ENCODE data around the gene UTP25.
A peak's percentile ranks its signal among the peaks of the same experiment; 100 is the strongest.

Gene UTP25

DNA sequence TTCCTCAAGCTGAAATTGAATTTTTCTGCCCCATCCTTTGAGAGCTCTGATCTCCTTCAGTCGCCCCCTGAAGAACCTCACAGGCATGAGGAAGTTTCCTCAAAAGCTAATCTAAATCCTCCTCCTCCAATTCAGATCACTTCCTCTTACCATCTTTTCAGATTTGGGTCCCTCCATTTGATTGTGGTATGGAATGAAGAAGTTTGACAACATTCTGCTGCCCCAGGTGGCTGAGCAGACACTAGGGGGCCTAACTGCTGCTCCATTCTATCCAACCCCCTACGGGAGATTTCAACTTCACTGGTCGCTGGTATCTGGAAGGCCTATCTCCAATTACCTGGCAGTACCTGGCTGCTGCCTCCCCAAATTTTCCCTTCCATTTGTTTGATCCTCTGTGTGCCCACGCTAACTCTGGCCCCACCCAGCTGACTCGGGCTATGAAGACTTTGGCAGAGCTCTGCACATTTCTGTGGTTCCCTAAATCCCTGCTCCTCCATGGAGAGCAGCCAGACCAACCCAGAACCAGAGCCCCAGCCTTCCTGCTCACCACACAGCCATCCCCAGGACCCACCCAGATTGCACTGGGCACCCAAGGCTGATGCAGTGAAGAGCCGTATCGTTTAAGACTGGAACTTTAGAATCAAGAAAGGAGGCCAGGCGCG, 29.7 kb upstream of the UTP25 start:
- no peaks in the 10 kb centered on the region for H3K36me3 Mint-ChIP-seq (ENCODE audit: low read depth)
- H3K27ac Mint-ChIP-seq: no peak overlapping the region
- H3K9me3 Mint-ChIP-seq: no peaks in the 10 kb centered on the region
- no peak overlapping the region for H3K4me3 Mint-ChIP-seq
- peaks cover 21% of the 10 kb centered on the region for H3K27me3 Mint-ChIP-seq
- no peaks in the 10 kb centered on the region for H3K4me1 Mint-ChIP-seq (ENCODE audit: low read depth)

DNA sequence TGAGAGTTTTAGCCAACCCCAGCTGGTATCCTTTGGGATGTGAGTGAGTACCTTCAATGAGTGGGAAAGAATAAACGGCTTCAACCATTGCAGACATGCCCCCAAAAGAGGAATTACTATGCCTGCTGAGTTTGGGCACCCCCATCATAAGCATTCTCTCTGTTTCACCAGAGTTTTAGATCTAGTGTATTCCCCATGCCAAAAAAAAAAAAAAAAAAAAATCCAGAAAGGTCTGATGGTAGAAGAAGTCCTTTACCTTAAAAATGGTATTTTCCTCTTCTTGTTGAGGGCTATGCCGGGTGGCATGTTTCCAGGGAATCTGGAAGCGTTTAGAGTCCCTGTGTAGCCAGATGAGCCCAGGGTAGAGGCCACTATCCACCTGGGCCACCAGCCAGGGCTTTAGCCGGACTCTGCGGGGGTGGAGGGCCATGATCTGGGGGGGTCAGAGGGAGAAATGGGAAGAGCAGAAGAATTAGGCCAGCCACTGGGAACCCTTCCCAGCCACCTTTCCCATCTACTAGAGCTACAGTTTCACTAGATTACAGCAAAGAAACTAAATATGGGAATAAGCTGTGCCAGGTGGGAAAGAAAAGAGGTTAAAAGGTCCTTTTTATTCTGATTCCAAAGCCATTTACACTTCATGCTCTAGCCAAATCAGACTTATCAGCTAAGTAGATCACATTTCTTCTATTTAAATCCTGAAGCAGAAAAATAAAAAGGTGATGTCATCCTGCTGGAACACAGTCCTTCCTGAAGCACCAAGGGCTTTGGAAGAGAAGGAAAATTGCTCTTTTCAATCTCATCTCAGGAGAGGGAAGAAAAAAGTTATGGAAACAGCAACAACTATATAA, 26.6 kb upstream of the UTP25 start:
- H3K4me1 Mint-ChIP-seq (ENCODE audit: low read depth): peaks cover 10% of the 10 kb centered on the region
- no peak overlapping the region for H3K4me3 Mint-ChIP-seq
- H3K9me3 Mint-ChIP-seq: no peaks in the 10 kb centered on the region
- H3K27me3 Mint-ChIP-seq: peaks cover 19% of the 10 kb centered on the region
- H3K27ac Mint-ChIP-seq: no peak overlapping the region
- H3K36me3 Mint-ChIP-seq (ENCODE audit: low read depth): no peaks in the 10 kb centered on the region

DNA sequence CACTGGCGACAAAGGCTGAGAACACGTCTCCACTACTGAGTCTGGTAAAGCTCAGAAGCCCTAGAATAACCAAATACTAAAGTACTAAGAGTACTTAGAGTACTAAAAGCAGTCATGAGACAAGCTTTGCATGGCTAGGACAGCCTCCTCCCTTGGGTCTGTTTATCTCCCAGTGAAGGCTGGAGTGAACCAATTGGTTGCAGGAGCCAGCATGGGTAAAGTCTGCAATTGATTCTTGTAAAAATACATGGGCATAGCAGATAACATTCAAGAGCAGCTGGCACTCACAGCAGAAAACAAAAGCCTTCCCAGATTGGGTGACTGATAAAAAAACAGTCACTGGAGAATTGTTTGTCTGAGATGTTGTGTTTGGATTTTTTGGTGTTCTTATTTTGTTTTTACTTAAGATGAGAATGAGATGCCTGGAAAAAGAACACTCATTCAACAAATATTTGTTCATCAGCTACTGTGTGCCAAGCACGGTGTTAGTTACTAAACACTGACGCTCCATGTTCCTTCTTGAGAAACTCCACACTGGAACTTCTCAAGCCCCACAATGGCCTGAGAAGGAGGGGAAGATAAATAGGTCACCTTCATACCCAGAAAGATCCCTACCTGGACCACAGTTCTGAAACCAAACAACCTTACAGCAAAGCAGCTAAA, 25.5 kb upstream of the UTP25 start:
- Mint-ChIP-seq H3K9me3 (no peaks in the 10 kb centered on the region), H3K27me3 (peaks cover 19% of the 10 kb centered on the region), H3K4me3 (no peak overlapping the region), H3K4me1 (ENCODE audit: low read depth) (peaks cover 14% of the 10 kb centered on the region), H3K36me3 (ENCODE audit: low read depth) (no peaks in the 10 kb centered on the region), H3K27ac (no peak overlapping the region)

DNA sequence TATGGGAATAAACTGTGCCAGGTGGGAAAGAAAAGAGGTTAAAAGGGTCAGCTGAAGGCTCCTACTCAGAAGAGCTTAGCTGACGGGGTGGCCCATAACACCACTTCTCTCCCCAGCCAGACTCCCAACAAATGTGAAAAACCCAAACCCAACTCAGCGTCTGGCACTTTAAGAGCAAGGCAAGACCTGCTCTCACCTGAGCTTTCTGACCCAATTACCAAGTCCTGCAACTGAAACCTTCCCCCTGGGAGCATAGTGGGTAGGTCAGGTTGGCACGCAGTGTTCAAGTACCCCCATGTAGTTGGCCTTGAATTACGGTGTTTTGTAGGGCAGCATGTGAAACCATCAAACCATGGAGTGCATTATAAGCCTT, 25.0 kb upstream of the UTP25 start:
- H3K4me1 Mint-ChIP-seq (ENCODE audit: low read depth): peaks cover 15% of the 10 kb centered on the region
- H3K4me3 Mint-ChIP-seq: no peak overlapping the region
- H3K27ac Mint-ChIP-seq: no peak overlapping the region
- H3K36me3 Mint-ChIP-seq (ENCODE audit: low read depth): no peaks in the 10 kb centered on the region
- peaks cover 19% of the 10 kb centered on the region for H3K27me3 Mint-ChIP-seq
- H3K9me3 Mint-ChIP-seq: no peaks in the 10 kb centered on the region

DNA sequence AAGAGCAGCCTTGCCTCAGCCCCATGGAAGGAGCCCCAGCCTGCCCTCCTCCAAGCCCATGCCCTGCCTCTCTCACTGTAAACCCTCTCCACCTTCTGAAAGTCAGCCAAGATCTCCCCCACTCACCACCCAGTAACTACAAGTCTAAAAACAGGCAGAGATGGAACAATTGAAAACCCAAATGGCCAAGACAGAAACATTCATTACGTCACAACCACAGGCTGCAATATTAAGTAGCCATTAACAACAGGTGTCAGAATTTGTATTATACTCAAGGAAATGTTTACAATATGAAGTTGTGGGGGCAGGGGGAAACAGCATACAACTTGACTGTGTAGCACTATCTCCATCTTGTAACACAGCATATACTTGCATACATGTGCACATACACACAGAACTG, 24.2 kb upstream of the UTP25 start:
- H3K36me3 Mint-ChIP-seq (ENCODE audit: low read depth): no peaks in the 10 kb centered on the region
- H3K4me1 Mint-ChIP-seq (ENCODE audit: low read depth): peaks cover 15% of the 10 kb centered on the region
- no peaks in the 10 kb centered on the region for H3K9me3 Mint-ChIP-seq
- H3K4me3 Mint-ChIP-seq: no peak overlapping the region
- H3K27ac Mint-ChIP-seq: no peak overlapping the region
- peaks cover 19% of the 10 kb centered on the region for H3K27me3 Mint-ChIP-seq

DNA sequence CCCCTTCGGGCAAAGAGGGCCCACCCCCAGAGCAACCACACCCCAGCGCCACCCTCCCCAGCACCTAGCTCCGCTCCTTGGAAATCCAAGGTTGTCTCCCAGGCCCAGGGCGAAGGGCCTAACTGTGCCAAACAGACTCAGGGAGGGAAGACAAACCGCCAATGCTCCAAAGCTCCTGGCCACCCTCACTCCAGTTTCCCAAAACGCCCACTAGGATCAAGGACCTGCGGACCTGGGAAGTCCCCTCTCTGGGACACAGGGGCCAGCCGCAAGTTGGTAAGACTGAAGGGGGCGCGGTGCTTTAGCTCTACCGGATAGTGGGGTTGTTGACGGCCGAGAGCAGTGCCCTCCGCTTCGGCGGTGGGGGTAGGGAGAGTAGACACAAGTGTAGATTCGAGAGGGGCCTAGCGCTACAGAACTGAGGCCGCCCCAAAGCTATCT, 22.4 kb upstream of the UTP25 start:
- Mint-ChIP-seq H3K36me3 (ENCODE audit: low read depth) (no peaks in the 10 kb centered on the region), H3K4me1 (ENCODE audit: low read depth) (peaks cover 22% of the 10 kb centered on the region), H3K4me3 (peak overlapping the region; percentile 13), H3K27me3 (peaks cover 19% of the 10 kb centered on the region), H3K9me3 (no peaks in the 10 kb centered on the region), H3K27ac (no peak overlapping the region)

DNA sequence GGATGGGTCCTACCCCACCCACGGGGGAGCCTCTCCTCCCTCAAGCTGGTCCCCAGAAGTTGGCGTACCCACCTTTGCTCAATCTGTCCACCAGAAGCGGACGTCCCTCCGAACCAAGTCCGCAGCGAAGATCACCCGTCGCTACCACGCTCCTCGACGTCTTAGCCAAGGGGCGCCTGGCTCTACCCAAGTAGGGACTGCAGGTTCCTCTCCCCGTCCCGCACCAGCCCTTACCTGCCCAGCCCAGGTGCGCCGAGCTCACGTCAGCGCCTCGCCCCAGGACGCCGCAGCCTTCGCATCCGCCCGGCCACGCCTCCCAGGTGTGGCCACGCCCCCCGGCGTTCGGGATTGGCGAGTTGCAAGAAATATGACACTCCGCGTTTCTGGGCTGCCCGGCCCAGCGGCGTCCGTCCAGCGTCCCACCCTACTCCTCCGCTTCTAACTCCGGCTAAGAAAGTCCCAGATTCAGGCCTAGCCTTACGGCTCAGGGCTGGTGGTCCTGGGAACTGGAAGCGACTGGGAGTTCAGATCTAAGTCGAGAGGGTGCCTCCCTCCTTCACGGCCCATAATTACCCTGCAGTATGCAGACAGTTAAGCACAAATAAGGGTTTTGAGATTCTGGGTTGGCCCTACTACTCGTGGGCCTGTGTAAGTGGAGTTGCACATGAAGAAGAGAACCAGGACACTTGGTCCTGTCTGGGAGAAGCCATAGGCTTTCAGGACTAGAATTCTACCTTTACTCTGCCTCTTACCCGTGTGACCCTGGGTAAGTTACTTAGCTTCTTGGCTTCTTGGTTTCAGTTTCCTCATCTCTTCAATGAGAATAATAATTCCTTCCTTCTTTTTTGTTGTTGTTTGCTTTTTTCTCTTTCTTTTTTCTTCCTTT, 21.7 kb upstream of the UTP25 start, which contains the start of gene IRF6:
IRF6 (minus strand) TSS at position 268 of the 886 bp plus-strand sequence. CDS start 4,729 bp downstream, outside the sequence.
- H3K4me3 Mint-ChIP-seq: peak within 1 kb of the TSS; percentile 71
- no peak within 1 kb of the TSS for H3K27ac Mint-ChIP-seq
- peaks cover 19% of the 10 kb centered on the region for H3K27me3 Mint-ChIP-seq
- H3K4me1 Mint-ChIP-seq (ENCODE audit: low read depth): peaks cover 22% of the 10 kb centered on the region
- H3K9me3 Mint-ChIP-seq: no peaks in the 10 kb centered on the region
- H3K36me3 Mint-ChIP-seq (ENCODE audit: low read depth): no peaks in the 10 kb centered on the region

DNA sequence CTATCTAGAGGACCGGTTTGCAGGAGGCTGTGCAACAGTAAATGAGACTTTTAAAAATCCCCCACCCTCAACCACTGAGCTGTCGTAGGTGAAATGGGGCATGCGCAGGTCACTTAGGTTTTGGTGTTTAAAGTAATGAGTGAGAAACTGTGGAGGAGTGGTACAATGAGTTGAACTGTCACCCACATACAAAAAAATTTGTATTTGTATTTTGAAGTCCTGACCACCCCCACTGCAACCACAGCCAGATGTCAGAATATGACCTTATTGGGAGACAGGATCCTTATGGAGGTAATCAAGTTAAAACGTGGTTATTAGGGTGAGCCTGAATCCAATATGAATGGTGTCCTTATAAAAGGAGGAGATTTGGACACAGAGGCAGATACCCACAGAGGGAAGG, 20.3 kb upstream of the UTP25 start:
- Mint-ChIP-seq H3K4me1 (ENCODE audit: low read depth) (peaks cover 22% of the 10 kb centered on the region), H3K4me3 (no peak overlapping the region), H3K9me3 (no peaks in the 10 kb centered on the region), H3K27ac (no peak overlapping the region), H3K27me3 (peaks cover 13% of the 10 kb centered on the region), H3K36me3 (ENCODE audit: low read depth) (no peaks in the 10 kb centered on the region)

DNA sequence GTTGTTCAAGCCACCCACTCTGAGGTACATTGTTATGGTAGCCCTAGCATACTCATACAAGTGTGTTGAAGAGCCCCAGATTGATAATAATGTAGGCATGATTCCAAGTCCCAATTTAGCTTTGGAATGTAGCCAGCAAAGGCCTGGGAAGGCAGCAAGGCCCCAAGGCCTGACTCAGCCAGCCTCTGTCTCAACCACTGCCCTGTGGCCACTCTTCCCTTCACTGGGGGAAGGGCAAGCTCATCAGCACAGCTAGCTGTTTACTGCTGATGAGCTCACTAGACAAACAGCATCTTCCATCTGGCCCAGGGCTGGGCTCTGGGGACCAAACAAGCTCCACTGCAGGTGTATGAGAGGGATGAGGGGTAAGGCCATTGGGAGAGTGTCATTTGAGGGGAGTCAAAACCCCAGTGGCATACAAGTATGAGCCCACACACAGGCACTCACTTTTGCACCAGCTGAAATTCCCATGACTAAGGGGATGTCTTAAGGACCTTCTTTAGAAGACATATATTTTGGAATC, 19.7 kb upstream of the UTP25 start:
- Mint-ChIP-seq H3K4me3 (no peak overlapping the region), H3K27ac (no peak overlapping the region), H3K4me1 (ENCODE audit: low read depth) (peaks cover 22% of the 10 kb centered on the region), H3K27me3 (peaks cover 11% of the 10 kb centered on the region), H3K36me3 (ENCODE audit: low read depth) (no peaks in the 10 kb centered on the region), H3K9me3 (no peaks in the 10 kb centered on the region)

DNA sequence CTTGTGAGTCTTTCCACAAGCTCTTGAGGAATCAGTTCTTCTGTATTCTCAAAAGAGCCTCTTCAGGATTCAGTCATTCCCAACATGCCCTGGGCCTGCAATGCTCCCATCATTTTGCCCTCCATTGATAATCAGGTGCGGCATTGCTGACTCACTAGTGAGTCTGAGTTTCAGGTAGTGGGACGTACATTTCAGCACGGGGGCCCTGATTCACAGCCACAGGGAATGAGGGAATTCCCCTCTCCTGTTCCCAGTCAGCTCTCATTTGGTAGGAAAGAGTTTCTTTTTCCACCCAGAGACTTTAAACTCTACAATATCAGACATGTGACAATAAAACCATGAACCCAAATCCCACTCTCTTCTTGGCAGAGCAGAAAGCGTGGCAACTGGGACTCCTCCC, 18.2 kb upstream of the UTP25 start:
- no peak overlapping the region for H3K27ac Mint-ChIP-seq
- peaks cover 17% of the 10 kb centered on the region for H3K4me1 Mint-ChIP-seq (ENCODE audit: low read depth)
- no peaks in the 10 kb centered on the region for H3K36me3 Mint-ChIP-seq (ENCODE audit: low read depth)
- no peak overlapping the region for H3K4me3 Mint-ChIP-seq
- peaks cover 2% of the 10 kb centered on the region for H3K27me3 Mint-ChIP-seq
- no peaks in the 10 kb centered on the region for H3K9me3 Mint-ChIP-seq

DNA sequence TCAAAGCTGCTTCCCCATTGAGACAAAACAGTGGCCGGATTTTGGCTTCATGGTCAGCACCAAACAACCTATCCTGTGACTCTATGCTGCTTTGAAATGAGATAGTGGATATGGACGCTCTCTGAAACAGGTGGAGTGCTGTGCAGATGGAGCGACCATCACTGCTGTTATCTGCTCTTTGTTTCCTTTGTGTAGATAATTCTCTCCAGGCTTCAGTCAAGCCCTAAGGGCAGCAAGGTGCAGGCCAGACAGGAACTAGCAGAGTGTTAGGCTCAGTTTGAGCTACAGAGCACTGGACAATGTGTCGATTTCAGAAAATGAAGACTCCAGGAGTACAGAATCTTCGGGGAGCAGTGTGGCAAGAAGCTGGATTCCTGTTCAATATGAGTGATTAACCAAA, 17.0 kb upstream of the UTP25 start:
- Mint-ChIP-seq H3K36me3 (ENCODE audit: low read depth) (no peaks in the 10 kb centered on the region), H3K27ac (no peak overlapping the region), H3K4me1 (ENCODE audit: low read depth) (peaks cover 23% of the 10 kb centered on the region), H3K27me3 (no peaks in the 10 kb centered on the region), H3K4me3 (no peak overlapping the region), H3K9me3 (no peaks in the 10 kb centered on the region)

DNA sequence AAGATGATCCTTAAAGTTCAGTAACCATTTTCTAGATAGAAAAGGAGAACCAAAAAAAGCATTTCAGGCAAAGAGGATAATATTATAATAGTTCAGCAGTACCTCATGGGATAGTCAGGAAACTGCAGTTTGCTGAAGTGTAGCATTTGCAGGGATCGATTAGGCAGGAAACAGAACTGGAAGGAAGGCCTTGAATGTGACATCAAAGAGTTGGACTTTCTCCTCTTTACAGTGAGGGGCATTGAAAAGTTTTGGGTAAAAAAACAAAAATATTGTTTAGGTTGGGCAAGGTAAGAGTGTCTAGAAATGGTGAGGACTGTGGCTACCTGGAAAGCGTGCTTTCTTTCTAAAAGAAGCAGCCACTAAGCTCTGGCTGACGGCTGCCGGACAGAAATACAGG, 13.9 kb upstream of the UTP25 start:
- Mint-ChIP-seq H3K9me3 (no peaks in the 10 kb centered on the region), H3K4me3 (no peak overlapping the region), H3K27ac (no peak overlapping the region), H3K27me3 (peaks cover 4% of the 10 kb centered on the region), H3K4me1 (ENCODE audit: low read depth) (peaks cover 29% of the 10 kb centered on the region), H3K36me3 (ENCODE audit: low read depth) (no peaks in the 10 kb centered on the region)

DNA sequence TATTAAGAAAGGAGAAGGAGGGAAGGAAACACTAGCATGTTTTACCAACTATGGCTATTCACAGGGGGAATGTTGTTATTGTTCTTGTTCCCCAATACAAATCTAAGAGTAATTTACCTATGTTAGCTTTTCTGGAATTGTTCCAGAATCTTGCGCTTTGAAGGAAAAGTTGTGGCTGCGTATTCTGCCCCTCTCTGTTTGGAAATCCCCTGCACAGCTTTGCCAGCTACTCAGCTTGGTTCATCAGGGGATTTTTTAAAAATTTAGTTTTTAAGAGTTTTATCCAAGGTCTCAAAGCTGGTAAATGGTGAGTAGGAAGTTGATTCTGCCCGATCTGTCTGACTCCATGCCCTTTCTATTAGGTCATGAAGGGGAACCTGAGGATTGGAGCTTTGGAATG, 12.3 kb upstream of the UTP25 start:
- Mint-ChIP-seq H3K36me3 (ENCODE audit: low read depth) (no peaks in the 10 kb centered on the region), H3K9me3 (no peaks in the 10 kb centered on the region), H3K4me1 (ENCODE audit: low read depth) (peaks cover 22% of the 10 kb centered on the region), H3K4me3 (peak overlapping the region; percentile 31), H3K27me3 (peaks cover 11% of the 10 kb centered on the region), H3K27ac (peak overlapping the region; percentile 85)

DNA sequence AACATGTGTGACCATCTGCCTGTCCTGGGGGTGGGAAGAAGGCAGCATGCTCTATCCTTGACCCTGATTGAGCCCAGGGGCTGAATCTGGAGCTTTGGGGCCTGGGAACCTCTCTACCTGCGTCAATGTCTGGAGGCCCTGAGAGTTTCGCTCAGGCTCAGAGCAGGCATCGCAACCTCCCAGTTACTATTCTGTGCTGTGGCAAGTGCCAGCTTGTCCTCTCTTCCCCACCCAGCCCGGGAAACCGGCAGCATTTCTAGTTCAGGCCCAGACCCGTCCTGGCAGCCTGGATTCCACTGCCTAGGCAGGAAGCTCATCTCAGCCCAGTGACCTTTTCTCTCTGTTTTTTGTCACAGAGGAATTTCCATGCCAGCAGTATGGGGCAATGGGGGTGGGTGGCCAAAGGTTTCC, 11.8 kb upstream of the UTP25 start:
- H3K4me1 Mint-ChIP-seq (ENCODE audit: low read depth): peaks cover 22% of the 10 kb centered on the region
- H3K27ac Mint-ChIP-seq: peak overlapping the region; percentile 85
- peaks cover 16% of the 10 kb centered on the region for H3K27me3 Mint-ChIP-seq
- H3K4me3 Mint-ChIP-seq: peak overlapping the region; percentile 31
- no peaks in the 10 kb centered on the region for H3K36me3 Mint-ChIP-seq (ENCODE audit: low read depth)
- no peaks in the 10 kb centered on the region for H3K9me3 Mint-ChIP-seq

Data from stimulated activated naive CD8-positive, alpha-beta T cell treated with anti-CD3 and anti-CD28 coated beads, Interleukin-15, Interleukin-2, amounts not matched to agents 100 ng/mL and 50 ng/mL, for 24 hours (primary cell).